Activated naive CD4-positive, alpha-beta T cell treated with anti-CD3 and anti-CD28 coated beads, Interleukin-2, amount 10 ng/mL, durations not matched to agents 5 hours and 36 hours (primary cell): ENCODE measurements around the gene PHETA2. TPM values are rescaled to one million over a fixed set of nuclear protein-coding genes. Genes with fewer than 3 reads are reported as not detected.

Source experiments
- total RNA-seq, 2 experiments: library from RNA; stranded (reverse); gene quantifications; one replicate each; pipeline ENCODE4 v1.2.3, GENCODE V29; 2021

PHETA2 gene, protein sequence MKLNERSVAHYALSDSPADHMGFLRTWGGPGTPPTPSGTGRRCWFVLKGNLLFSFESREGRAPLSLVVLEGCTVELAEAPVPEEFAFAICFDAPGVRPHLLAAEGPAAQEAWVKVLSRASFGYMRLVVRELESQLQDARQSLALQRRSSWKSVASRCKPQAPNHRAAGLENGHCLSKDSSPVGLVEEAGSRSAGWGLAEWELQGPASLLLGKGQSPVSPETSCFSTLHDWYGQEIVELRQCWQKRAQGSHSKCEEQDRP
- total RNA-seq = 1 to 10 TPM; 2.6 to 2.8 TPM

DNA sequence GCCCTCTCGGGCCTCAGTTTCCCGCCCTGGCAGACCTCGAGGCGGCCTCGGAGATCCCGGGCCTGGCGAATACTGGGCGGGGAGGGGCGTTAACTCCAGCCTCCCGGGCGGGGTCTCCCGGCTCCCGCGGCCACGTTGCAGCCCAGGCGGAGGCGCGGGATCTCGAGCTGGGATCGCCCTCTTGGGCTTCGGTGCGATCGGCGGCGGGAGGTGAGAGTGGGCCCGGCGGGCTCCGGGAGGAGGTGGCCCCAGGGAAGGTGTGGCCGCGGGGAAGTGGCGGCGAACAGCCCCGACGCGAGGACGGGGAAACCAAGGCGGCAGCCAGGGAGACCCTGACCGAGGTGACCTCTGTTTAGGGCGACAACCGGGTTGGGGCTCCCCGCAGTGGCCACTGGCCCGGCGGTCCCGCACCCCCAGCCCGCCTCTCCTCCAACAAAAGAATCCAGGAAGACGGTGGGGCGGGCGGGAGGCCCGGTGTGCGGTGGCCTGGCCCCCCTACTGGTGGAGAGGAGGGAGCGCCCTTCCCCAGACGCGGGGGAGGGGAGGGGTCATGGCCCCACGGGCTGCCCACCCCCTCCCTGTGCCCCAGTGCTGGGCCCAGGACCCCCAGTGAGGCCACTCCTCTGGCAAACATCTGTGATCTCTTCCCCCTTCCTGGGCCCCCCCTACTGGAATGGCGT lies at the start of gene PHETA2:
Gene PHETA2 (plus strand): TSS at position 117 of the 680 bp plus-strand sequence. CDS start 3,046 bp downstream, outside the sequence.

DNA sequence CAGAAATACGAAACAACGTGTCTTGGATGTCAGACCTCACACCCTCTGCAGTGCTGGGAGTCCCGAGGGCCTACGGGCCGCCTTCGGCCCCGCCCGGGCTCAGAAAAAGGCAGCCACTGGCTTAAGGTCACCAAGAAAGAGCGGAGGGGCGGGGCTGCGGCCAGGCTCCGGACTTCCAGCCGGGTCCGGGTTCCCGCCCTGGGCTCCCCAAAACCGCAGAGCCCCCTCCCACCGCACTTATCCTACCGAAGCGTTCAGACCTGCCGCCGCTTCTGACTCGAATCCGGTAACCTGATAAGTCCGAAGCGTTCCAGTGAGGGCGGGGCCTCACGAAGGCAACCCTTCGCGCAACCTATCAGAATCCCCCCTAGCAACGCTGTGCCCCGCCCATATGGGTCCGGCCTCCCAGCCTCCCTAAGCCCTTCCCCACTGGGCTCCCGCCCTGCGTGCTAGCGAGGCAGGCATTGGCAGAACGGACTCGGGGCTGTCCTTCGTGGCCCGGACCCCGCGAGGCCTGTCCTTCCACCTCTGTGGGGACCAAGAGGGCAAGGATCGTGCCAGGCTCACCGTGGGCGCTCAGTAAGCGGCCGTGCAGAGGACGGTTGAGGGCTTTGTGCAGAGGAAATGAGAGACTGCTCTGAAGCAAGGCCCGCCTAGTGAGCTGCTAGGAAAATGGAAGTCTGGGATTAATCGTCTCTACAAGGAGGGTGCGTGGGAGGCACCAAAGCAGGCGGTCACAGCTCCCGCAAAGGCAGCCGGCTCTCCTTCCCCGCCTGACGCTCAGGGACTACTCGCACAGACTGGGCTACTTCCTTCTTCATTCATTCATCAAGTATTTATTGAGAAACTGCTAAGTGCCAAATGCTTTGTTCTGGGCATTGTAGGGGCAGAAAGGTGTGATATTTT lies 3.3 kb upstream of the PHETA2 start, which contains the start of gene NAGA:
Gene NAGA (minus strand): TSS at position 296 of the 906 bp plus-strand sequence. CDS start 515 bp downstream, outside the sequence.

DNA sequence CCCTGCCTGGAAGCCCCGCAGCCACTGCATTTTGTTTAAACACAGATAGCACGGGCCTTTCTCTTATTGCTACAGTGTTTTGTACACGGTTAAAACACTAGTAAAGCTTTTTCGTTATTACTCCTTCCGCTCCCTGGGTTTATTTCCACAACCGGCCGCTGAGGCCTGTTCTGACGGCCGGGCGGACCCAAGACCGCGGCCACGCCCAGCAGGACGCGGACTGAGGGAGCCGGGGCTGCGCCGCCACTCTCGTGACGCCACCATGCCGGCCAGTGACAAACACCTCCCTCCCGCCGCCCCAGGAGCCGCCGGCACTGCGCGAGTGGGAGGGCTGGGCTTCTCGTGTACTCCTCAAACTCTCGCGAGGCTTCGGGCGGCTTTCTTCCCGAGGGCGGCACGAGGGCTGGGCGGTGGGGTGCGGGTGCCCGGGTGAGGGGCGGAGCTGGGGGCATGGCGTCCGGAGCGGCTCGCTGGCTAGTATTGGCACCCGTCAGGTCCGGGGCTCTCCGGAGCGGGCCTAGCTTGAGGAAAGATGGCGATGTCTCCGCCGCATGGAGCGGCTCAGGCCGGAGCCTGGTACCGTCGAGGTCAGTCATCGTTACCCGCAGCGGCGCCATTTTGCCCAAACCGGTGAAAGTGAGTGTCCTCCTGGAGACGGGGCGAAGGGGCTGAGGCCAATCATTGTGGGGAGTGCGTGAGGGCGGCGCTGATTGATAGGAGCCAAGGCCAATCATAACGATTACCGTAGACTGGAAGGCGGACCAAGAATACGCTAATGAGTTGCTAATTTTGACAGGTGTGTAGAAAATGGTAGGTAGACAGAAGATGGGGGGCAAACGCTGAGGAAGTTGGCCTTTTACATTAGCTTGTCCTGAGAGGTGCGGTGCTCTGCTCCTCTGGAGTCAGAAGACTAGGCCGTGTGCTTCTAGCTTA lies 5.5 kb downstream of the PHETA2 start, which contains the start of gene SMDT1:
Gene SMDT1 (plus strand): TSS at position 382 of the 933 bp plus-strand sequence. CDS start 69 bp downstream, at position 451.

DNA sequence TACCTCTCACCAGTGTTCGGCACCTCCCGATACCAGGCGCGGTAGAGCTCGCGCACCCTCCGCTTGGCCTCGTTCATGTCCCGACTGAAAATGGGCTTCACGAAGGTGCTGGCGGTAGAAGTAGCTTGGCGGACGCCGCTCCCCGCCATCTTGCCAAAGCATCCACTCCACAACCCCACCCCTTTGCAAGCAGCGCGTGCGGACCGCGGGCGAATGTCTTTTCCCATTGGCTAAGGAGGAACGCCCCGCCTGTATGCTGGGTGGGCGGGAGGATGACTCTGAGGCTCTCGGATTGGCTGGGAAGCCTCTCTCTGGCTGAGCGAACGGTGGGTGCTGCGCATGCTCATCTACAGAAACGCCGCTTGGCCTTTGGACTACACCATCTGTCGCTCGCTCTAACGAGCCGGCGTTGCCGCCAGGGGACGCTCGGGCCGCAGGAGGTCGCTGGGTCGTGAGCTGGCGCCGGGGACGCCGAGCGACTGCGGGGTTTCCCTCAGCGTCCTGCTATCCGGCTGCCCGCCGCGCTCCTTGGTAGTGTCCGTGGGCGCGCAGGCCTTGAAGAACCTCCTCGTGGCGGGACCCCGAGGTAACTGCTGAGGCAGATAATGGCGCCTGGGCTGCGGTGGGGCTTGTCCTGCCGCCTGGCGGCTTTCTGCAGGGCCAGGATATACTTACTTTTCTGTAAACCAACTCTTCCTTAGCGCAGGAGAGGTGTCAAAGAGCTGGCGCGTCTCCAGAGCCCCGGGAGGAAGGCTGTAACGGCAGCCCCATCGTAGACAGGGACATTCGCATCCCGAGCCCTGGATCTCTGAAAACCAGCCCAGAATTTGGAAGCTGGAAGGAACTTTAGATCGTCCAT lies 16.8 kb downstream of the PHETA2 start, which contains the start of gene NDUFA6:
Gene NDUFA6 (minus strand): TSS at position 177 of the 859 bp plus-strand sequence. CDS start 28 bp downstream, at position 149.

Other genes with a start within 250 kb of the PHETA2 start
- gene SREBF2, start 241.1 kb upstream of the PHETA2 start, total RNA-seq = 100 to 1,000 TPM; 146 to 148 TPM
- gene SHISA8, start 159.2 kb upstream of the PHETA2 start, total RNA-seq = under 1 TPM in 1 of 2 experiments, not detected in 1; 0.18 TPM
- gene TNFRSF13C, start 147.4 kb upstream of the PHETA2 start, total RNA-seq = 1 to 10 TPM; 1.5 to 1.9 TPM
- gene CENPM, start 127.1 kb upstream of the PHETA2 start, total RNA-seq = 10 to 100 TPM; 65.7 to 69.3 TPM
- 1 to 10 TPM; 1.9 to 2.1 TPM for gene SEPTIN3, start 104.8 kb upstream of the PHETA2 start, total RNA-seq
- gene WBP2NL, start 75.5 kb upstream of the PHETA2 start, total RNA-seq = 1 to 10 TPM; 1.7 to 1.9 TPM
- gene NAGA, start 3.4 kb upstream of the PHETA2 start, total RNA-seq = 10 to 100 TPM; 21.1 to 21.2 TPM
- gene SMDT1, start 5.5 kb downstream of the PHETA2 start, total RNA-seq = 100 to 1,000 TPM; 120 to 134 TPM
- 10 to 100 TPM; 70.6 to 72.1 TPM for gene NDUFA6, start 16.5 kb downstream of the PHETA2 start, total RNA-seq
- gene CYP2D6, start 56.6 kb downstream of the PHETA2 start, total RNA-seq = 1 to 10 TPM; 3.4 to 3.7 TPM
- gene TCF20, start 196.4 kb downstream of the PHETA2 start, total RNA-seq = 10 to 100 TPM; 84.2 to 90.7 TPM